ENCODE results near the gene LMX1B.
"Not testable (repeated sequence)": the region's sequence is repeated elsewhere in the genome, so short reads cannot be mapped to it uniquely, and the experiment has no call there.

Gene LMX1B

GRCh38 chr9:126635661-126636439, 22.1 kb downstream of the LMX1B start:
- no peak for DNase-seq

GRCh38 chr9:126636983-126637798, 23.5 kb downstream of the LMX1B start:
- DNase-seq, result peak in 1 of 5 donors; percentile 22

GRCh38 chr9:126638571-126639132, 24.9 kb downstream of the LMX1B start:
- DNase-seq, result no peak

- DNase-seq, result no peak
Measured at GRCh38 chr9:126639318-126640000, 25.7 kb downstream of the LMX1B start.

GRCh38 chr9:126641118-126641851, 27.6 kb downstream of the LMX1B start:
- DNase-seq, result no peak

GRCh38 chr9:126642010-126642744, 28.4 kb downstream of the LMX1B start:
- no peak for DNase-seq

- DNase-seq, result no peak
Measured at GRCh38 chr9:126642839-126643238, 29.1 kb downstream of the LMX1B start.

GRCh38 chr9:126643945-126644527, 30.3 kb downstream of the LMX1B start:
- no peak for DNase-seq

- no peak for DNase-seq
Measured at GRCh38 chr9:126646162-126646561, 32.4 kb downstream of the LMX1B start.

GRCh38 chr9:126647585-126648411, 34.1 kb downstream of the LMX1B start:
- no peak for DNase-seq

- DNase-seq, result no peak
Measured at GRCh38 chr9:126649477-126649876, 35.7 kb downstream of the LMX1B start.

- no peak for DNase-seq
Measured at GRCh38 chr9:126650404-126651341, 36.9 kb downstream of the LMX1B start.

- DNase-seq, result no peak
Measured at GRCh38 chr9:126652140-126652582, 38.4 kb downstream of the LMX1B start.

- DNase-seq, result no peak
Measured at GRCh38 chr9:126654124-126654523, 40.4 kb downstream of the LMX1B start.

- not testable (repeated sequence) for DNase-seq
Measured at GRCh38 chr9:126656214-126656613, 42.5 kb downstream of the LMX1B start.

GRCh38 chr9:126658201-126658825, 44.6 kb downstream of the LMX1B start:
- DNase-seq, result no peak

GRCh38 chr9:126658956-126659555, 45.3 kb downstream of the LMX1B start:
- no peak for DNase-seq

- no peak for DNase-seq
Measured at GRCh38 chr9:126661122-126661520, 47.4 kb downstream of the LMX1B start.

Data from T-helper 1 cell (primary cell).